SIG-M5 treated with dmso at 0.1 percent for 504 hours (cell line): ENCODE measurements around the gene AMMECR1.
"Not testable (repeated sequence)": the region's sequence is repeated elsewhere in the genome, so short reads cannot be mapped to it uniquely, and the experiment has no call there.

Experiments
- DNase-seq: peaks from one replicate; lab custom pipeline; 2025; ENCODE audit not compliant: unreplicated experiment; lab: John Stamatoyannopoulos, UW

The AMMECR1 gene

GRCh38 chrX:110259117-110259516, 58.8 kb downstream of the AMMECR1 start:
- DNase-seq, result no peak

GRCh38 chrX:110258552-110258951, 59.3 kb downstream of the AMMECR1 start:
- no peak for DNase-seq

GRCh38 chrX:110257889-110258288, 60.0 kb downstream of the AMMECR1 start:
- no peak for DNase-seq

GRCh38 chrX:110252711-110253110, 65.2 kb downstream of the AMMECR1 start:
- no peak for DNase-seq

- DNase-seq, result no peak
Measured at GRCh38 chrX:110251961-110252360, 65.9 kb downstream of the AMMECR1 start.

GRCh38 chrX:110251526-110251925, 66.4 kb downstream of the AMMECR1 start:
- no peak for DNase-seq

- DNase-seq, result no peak
Measured at GRCh38 chrX:110250847-110251246, 67.0 kb downstream of the AMMECR1 start.

GRCh38 chrX:110248578-110248977, 69.3 kb downstream of the AMMECR1 start:
- no peak for DNase-seq

GRCh38 chrX:110245011-110245410, 72.9 kb downstream of the AMMECR1 start:
- DNase-seq, result no peak

GRCh38 chrX:110242371-110242770, 75.5 kb downstream of the AMMECR1 start:
- DNase-seq, result no peak

- no peak for DNase-seq
Measured at GRCh38 chrX:110241816-110242215, 76.1 kb downstream of the AMMECR1 start.

GRCh38 chrX:110238259-110238658, 79.6 kb downstream of the AMMECR1 start:
- not testable (repeated sequence) for DNase-seq

GRCh38 chrX:110231485-110231884, 86.4 kb downstream of the AMMECR1 start:
- DNase-seq, result not testable (repeated sequence)

- not testable (repeated sequence) for DNase-seq
Measured at GRCh38 chrX:110229497-110230111, 88.3 kb downstream of the AMMECR1 start.

GRCh38 chrX:110228453-110228852, 89.4 kb downstream of the AMMECR1 start:
- DNase-seq, result no peak

- DNase-seq, result no peak
Measured at GRCh38 chrX:110226931-110227330, 91.0 kb downstream of the AMMECR1 start.

- DNase-seq, result no peak
Measured at GRCh38 chrX:110224926-110225617, 92.8 kb downstream of the AMMECR1 start.

GRCh38 chrX:110222497-110223257, 95.2 kb downstream of the AMMECR1 start:
- no peak for DNase-seq

GRCh38 chrX:110219920-110220319, 98.0 kb downstream of the AMMECR1 start:
- no peak for DNase-seq

- DNase-seq, result no peak
Measured at GRCh38 chrX:110218591-110218990, 99.3 kb downstream of the AMMECR1 start.

GRCh38 chrX:110216027-110216426, 101.9 kb downstream of the AMMECR1 start:
- DNase-seq, result no peak

GRCh38 chrX:110215411-110215810, 102.5 kb downstream of the AMMECR1 start:
- DNase-seq, result no peak
